GM12878 (cell line): ENCODE measurements around the gene GRIK2.

ENCODE experiments used
- BCLAF1 ChIP-seq: fragments of 450-650 bp; IDR thresholded peaks from 2 replicates; pipeline ENCODE4 v1.6.1; 2017; ENCODE audit warnings: antibody characterized with exemption, mild to moderate bottlenecking, moderate library complexity
- HDGF ChIP-seq: fragments of 450-650 bp; IDR thresholded peaks from 2 replicates; pipeline ENCODE4 v1.6.1; 2016; ENCODE audit warnings: antibody characterized with exemption
- POLR2A ChIP-seq: IDR thresholded peaks from 2 replicates; pipeline ENCODE4 v1.6.1; 2011; ENCODE audit warnings: low read depth, mild to moderate bottlenecking, low read length
- TF ChIP-seq, protein P1 (sequence below), 3 experiments: IDR thresholded peaks in 2 of 3; conservative IDR thresholded peaks in 1 of 3; 2 replicates each; pipeline ENCODE4 v1.5.1; 2011; ENCODE audit warnings: low read depth in 3 of 3, low read length in 3 of 3, mild to moderate bottlenecking in 3 of 3, control low read depth in 2 of 3, moderate library complexity in 2 of 3, inconsistent platforms in 1 of 3, mixed read lengths in 1 of 3; ENCODE audit not compliant: control insufficient read depth in 2 of 3, insufficient read depth in 1 of 3; ENCODE audit errors: extremely low read depth in 1 of 3

- TF ChIP-seq, protein P1, sequence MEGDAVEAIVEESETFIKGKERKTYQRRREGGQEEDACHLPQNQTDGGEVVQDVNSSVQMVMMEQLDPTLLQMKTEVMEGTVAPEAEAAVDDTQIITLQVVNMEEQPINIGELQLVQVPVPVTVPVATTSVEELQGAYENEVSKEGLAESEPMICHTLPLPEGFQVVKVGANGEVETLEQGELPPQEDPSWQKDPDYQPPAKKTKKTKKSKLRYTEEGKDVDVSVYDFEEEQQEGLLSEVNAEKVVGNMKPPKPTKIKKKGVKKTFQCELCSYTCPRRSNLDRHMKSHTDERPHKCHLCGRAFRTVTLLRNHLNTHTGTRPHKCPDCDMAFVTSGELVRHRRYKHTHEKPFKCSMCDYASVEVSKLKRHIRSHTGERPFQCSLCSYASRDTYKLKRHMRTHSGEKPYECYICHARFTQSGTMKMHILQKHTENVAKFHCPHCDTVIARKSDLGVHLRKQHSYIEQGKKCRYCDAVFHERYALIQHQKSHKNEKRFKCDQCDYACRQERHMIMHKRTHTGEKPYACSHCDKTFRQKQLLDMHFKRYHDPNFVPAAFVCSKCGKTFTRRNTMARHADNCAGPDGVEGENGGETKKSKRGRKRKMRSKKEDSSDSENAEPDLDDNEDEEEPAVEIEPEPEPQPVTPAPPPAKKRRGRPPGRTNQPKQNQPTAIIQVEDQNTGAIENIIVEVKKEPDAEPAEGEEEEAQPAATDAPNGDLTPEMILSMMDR (IDR thresholded peaks at IDR 0.05 in 2 of 3, conservative IDR thresholded peaks at IDR 0.05 in 1 of 3; ENCODE audit: control insufficient read depth in 2 of 3, extremely low read depth in 1 of 3, insufficient read depth in 1 of 3, low read depth in 3 of 3, low read length in 3 of 3) = no peak
- TF ChIP-seq POLR2A (no peak), HDGF (no peak), BCLAF1 (no peak)
Measured at GRCh38 chr6:101433141-101433540, 39.6 kb downstream of the GRIK2 start.
